ENCODE measurements around the gene TAP2.
"Not testable (repeated sequence)": the region's sequence is repeated elsewhere in the genome, so short reads cannot be mapped to it uniquely, and the experiment has no call there.

The TAP2 gene

DNA sequence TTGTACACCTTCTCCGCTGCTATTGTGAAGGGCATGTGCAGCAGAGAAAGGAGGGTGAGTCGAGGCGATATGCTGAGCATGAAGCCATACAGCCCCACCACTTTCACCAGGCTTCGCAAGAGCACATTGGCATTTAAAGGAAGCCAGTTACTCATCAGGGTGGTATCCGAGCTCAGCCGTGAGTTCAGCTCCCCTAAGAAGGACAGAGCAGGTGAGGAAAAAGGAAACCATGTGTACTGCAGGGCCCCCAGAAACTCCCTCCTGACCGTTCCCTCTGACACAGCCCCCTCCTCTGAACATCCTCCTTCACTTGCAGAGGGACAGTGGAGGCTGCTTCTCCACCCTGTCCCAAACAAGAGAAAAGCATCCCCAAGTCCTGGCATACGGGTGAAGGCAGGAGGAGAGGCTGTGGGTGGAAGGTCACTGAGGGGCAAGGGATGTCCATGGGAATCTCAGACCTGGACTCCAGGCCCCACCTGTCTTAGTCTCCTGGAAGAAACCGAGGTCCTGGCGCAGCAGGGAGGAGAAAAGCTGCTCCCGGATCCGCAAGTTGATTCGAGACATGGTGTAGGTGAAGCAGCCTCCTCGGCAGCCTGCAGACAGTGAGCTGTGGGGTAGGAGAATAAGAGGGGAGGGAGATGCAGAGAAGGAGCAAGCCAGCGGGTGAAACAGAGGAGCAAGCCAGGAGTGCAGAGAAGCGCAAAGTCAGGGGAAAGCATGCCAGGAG lies 3.2 kb downstream of the TAP2 start:
- DNase-seq (ENCODE audit: low read depth, low spot score): no peak

DNA sequence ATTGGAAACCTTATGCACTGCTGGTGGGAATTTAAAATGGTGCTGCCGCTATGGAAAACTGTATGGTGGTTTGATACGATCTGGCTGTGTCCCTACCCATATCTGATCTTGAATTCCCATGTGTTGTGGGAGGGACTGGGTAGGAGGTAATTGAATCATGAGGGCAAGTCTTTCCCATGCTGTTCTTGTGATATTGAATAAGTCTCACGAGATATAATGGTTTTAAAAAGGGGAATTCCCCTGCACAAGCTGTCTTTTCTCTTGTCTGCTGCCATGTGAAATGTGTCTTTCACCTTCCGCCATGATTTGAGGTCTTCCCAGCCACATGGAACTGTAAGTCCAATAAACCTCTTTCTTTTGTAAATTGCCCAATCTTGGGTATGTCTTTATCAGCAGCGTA lies 4.9 kb downstream of the TAP2 start:
- no peak for DNase-seq (ENCODE audit: low read depth, low spot score)

GRCh38 chr6:32832535-32832934 lies 6.0 kb downstream of the TAP2 start:
- no peak for DNase-seq (ENCODE audit: low read depth, low spot score)

DNA sequence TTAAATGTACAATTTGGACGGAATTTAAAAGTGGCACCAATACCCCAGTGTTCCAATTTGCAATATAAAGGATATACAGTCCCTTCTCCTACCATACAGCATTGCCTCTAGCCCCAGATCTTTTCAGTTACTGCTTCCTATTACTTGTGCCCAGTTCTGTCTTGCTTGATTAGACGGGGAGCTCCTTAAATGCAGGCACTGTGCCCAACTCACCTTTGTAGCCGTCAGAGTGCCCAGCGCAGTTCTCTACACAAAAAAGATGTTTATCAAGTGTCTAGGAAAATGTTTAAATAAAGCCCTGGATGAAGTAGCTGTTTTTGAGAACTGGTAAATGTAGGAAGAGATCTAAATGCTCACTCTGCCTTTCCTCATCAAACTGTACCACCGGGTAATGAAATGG lies 7.6 kb downstream of the TAP2 start:
- DNase-seq (ENCODE audit: low read depth, low spot score): no peak

GRCh38 chr6:32830017-32830416 lies 8.5 kb downstream of the TAP2 start:
- DNase-seq (ENCODE audit: low read depth, low spot score): no peak

DNA sequence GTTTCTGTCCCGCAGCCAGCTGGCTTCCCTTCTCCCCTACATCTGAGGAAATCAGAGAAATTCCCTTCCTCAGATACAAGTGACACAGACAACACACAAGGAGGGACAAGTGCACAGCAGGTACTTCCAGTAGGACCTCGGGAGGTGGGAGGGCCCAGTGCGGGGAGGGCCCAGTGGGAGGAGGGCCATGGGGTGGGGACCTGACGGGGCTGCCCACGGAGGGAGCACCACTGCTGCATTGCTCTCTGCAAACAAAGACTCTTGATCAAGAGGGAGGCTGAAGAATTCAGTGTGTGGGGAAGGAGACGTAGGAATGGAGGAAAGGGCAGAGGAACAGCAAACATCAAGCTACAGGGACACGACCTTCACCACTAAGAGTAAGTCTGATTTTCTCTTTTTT lies 9.0 kb downstream of the TAP2 start:
- DNase-seq (ENCODE audit: low read depth, low spot score): no peak

DNA sequence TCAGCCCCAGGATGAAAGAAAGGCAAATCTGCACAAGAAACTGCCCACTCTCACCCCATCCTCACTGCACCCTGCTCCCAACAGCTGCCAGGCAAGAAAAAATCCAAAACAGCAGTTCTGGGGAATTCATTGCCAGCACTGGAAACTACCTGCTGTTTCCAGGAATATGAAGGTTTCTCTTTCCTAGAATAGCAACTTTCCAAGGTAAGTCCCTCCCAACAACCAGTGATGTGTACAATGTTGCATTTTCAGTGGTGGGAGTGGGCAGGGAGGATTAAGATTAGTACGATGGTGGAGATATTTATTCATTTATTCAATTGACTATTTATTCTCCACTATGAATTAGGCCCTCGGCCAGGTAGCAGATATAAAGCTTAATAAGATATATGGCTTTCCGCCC lies 11.5 kb downstream of the TAP2 start:
- DNase-seq (ENCODE audit: low read depth, low spot score): no peak

DNA sequence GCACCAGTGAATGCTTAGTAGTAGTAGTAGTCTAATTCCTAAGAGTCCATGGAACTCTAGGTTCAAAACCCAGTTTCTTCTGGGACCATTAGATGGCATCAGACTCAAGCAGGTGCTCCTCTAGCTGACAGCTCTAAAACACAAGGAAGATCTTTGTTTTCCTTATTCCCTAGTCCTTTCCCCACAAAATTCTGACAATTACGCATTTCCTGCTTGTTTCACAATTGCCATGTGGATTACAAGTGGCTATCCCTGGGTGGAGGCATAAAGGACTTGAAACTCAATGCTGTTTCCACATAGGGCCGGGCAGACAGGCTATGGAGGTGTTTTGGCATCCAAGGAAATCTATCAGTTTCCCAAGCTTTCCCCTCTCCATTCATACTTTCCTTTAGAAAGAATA lies 12.6 kb downstream of the TAP2 start:
- no peak for DNase-seq (ENCODE audit: low read depth, low spot score)

GRCh38 chr6:32819729-32820128 lies 18.8 kb downstream of the TAP2 start:
- no peak for DNase-seq (ENCODE audit: low read depth, low spot score)

GRCh38 chr6:32818867-32819266 lies 19.7 kb downstream of the TAP2 start:
- DNase-seq (ENCODE audit: low read depth, low spot score): no peak

DNA sequence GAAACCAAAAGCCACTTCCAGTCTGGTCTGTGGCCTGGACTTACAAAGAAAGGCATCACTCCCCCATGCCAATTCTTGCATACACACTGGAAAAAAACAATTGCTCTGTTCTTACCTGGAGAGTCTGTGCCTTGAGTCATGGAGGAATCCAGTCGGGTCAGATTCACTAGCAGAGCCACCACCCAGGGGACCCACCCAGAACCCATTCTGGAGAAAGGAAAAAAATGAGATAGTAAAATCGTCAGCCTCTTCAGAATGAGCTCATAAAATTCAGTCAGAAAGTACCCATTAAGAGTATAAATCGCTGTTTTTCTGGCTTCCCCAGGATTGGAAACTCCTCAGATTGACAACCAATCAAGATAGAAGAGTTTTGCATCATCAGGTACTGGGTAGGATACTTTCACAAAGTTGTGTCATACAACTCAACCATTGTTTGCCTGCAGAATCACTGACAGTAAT lies 21.8 kb downstream of the TAP2 start, which contains the start of gene HLA-DOB:
Gene HLA-DOB (minus strand): TSS at position 257 of the 459 bp plus-strand sequence. CDS start 51 bp downstream, at position 206.
- DNase-seq (ENCODE audit: low read depth, low spot score): no peak

GRCh38 chr6:32815996-32816395 lies 22.5 kb downstream of the TAP2 start:
- DNase-seq (ENCODE audit: low read depth, low spot score): no peak

DNA sequence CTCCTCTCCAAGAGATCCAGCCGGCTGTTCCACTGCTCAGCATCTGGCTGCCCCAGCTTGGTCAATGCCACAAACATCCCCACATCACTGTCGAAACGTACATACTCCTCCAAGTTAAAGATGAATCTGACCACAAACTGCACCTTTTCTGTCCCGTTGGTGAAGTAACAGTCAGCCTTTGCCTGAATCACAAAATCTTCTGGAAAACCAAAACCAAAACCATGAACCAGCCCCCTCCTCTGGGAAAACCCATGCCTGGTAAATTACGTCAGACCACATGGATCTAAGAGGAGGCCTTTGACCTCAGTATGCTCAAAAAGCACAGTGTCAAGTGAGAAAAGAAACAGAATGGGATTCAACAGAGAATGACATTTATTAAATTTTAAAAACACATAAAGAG lies 23.4 kb downstream of the TAP2 start:
- DNase-seq (ENCODE audit: low read depth, low spot score): no peak

GRCh38 chr6:32814145-32814544 lies 24.4 kb downstream of the TAP2 start:
- DNase-seq (ENCODE audit: low read depth, low spot score): no peak

DNA sequence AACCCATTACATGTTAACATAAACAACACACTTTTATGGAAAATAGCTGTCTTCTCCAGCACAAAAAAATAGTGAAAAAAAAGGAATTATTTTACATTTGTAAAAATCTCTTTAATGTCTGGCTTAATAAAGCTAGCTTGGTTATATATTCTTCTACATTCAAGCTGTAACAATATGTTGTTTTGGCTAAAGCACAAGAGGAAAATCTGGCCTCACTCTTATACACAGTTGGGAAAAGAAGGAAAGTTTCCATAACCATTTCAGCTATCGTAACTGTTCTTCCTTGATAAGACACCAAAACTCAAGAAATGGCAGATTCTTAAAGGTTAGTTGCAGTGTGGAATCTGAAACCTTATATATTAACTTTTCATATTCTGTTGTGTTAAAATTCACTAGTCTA lies 29.4 kb downstream of the TAP2 start:
- DNase-seq (ENCODE audit: low read depth, low spot score): no peak

- DNase-seq (ENCODE audit: low read depth, low spot score): no peak
These were observed 31.4 kb downstream of the TAP2 start for GRCh38 chr6:32807020-32807580.

- not testable (repeated sequence) for DNase-seq (ENCODE audit: low read depth, low spot score)
These were observed 33.1 kb downstream of the TAP2 start for GRCh38 chr6:32805404-32805803.

DNA sequence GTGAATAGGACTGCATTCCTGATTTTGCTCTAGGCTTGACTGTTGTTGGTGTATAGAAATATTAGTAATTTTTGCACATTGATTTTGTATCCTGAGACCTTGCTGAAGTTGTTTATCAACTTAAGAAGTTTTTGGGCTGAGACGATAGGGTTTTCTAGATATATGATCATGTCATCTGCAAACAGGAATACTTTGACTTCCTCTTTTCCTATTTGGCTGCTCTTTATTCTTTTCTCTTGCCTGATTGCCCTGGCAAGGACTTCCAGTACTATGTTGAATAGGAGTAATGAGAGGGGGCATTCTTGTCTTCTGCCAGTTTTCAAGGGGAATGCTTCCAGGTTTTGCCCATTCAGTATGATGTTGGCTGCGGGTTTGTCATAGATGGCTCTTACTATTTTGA lies 35.1 kb downstream of the TAP2 start:
- DNase-seq (ENCODE audit: low read depth, low spot score): no peak

GRCh38 chr6:32799740-32800139 lies 38.8 kb downstream of the TAP2 start:
- no peak for DNase-seq (ENCODE audit: low read depth, low spot score)

- DNase-seq (ENCODE audit: low read depth, low spot score): no peak
These were observed 39.4 kb downstream of the TAP2 start for GRCh38 chr6:32799168-32799567.

DNA sequence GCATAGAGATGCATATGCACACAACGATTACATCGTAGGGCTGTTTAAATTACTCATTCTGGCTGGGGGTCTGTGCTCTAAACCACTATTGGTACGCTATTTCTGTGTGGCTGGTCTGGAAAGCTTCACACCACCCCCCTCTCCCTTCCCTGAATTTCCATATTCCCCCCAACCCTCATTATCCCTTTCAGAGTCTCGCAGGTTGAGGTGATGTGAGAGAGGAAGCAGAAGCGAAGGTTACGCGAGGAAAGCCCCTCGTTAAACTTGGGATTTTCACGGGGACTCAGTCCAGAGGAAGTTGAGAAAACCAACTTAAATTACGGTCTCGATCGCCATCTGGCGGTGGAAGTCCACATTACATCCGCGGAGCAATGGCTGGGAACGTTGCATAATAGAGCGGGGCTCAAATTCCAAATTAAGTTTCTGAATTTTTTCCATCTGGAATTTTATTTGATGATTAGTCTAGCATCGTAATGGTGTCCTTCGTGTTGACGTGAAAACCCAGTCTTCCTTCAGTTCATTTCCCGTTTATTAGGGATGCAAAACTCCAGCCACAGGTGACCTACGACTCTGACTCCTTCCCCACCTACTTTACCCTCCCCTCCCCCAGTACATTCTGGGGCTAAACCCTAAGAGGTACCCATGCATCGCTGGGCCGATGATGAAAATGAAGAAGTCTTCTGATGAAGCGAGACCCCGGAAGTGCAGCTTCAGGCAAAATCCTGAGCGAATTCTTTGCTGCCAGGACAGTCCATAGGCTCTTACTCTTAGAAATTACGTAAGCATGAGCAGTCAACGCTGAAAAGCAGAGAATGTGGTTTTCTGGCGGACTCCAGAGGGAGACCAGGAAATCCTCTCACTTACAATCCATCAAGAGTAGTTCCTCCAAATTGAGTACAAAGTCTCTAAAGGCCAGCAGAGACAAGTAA lies 41.4 kb downstream of the TAP2 start:
- DNase-seq (ENCODE audit: low read depth, low spot score): no peak

DNA sequence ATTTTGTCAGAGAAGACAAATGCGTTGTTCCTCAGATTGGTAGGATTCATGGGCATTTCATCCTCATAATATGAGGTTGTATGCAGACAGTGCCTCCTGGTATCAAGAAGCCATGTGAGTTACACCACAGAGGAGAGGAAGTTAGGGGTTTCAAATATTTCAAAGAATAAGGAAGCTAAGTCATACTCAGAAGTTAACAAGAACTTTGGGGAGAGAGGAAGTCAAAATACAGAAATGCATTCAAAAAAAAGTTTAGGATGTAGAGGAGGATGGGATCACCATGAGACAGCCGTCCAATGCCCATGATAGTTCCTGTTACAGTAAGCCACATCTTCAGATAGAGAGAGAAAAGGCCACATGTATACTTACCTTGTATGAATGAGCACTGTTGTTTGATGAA lies 44.0 kb downstream of the TAP2 start:
- DNase-seq (ENCODE audit: low read depth, low spot score): no peak

Measured in brain pericyte (primary cell).